ENCODE measurements around the gene SELENOO. TPM values are rescaled to one million over a fixed set of nuclear protein-coding genes. Genes with fewer than 3 reads are reported as not detected.

SELENOO gene
- total RNA-seq, 2 experiments from 2014 or later = 27.9 to 33.3 TPM

- Mint-ChIP-seq H3K4me3 (no peak overlapping the region), H3K9me3 (no peaks in the 10 kb centered on the region)
- DNase-seq = peak; percentile 25
Measured at GRCh38 chr22:50176850-50177536, 23.8 kb upstream of the SELENOO start.

GRCh38 chr22:50177537-50178470 is 23.0 kb upstream of the SELENOO start:
- no peaks in the 10 kb centered on the region for H3K36me3 Mint-ChIP-seq
- peaks cover 3% of the 10 kb centered on the region for H3K27me3 Mint-ChIP-seq
- POLR2A ChIA-PET = no interaction called here
- no peak overlapping the region for H3K4me3 Mint-ChIP-seq
- peaks cover 3% of the 10 kb centered on the region for H3K4me1 Mint-ChIP-seq
- H3K9me3 Mint-ChIP-seq = no peaks in the 10 kb centered on the region
- H3K27ac Mint-ChIP-seq = no peak overlapping the region
- no peak for ATAC-seq (ENCODE audit: low read depth)
- no peak for DNase-seq

More at GRCh38 chr22:50176850-50177536, 23.8 kb upstream of the SELENOO start:
- ATAC-seq (ENCODE audit: low read depth) = no peak
- Mint-ChIP-seq H3K4me1 (peaks cover 3% of the 10 kb centered on the region), H3K36me3 (no peaks in the 10 kb centered on the region), H3K27me3 (peaks cover 10% of the 10 kb centered on the region), H3K27ac (no peak overlapping the region)
- POLR2A ChIA-PET = no interaction called here

GRCh38 chr22:50178471-50178864 is 22.3 kb upstream of the SELENOO start:
- H3K27me3 Mint-ChIP-seq = no peaks in the 10 kb centered on the region
- peak; percentile 30 for DNase-seq

GRCh38 chr22:50178871-50179869 is 21.6 kb upstream of the SELENOO start:
- no peak for ATAC-seq (ENCODE audit: low read depth)

More at GRCh38 chr22:50178471-50178864, 22.3 kb upstream of the SELENOO start:
- H3K36me3 Mint-ChIP-seq = no peaks in the 10 kb centered on the region
- H3K4me3 Mint-ChIP-seq = no peak overlapping the region
- H3K4me1 Mint-ChIP-seq = peaks cover 3% of the 10 kb centered on the region
- no peak overlapping the region for H3K27ac Mint-ChIP-seq
- ATAC-seq (ENCODE audit: low read depth) = no peak
- POLR2A ChIA-PET = no interaction called here
- H3K9me3 Mint-ChIP-seq = no peaks in the 10 kb centered on the region

GRCh38 chr22:50179937-50180726 is 20.7 kb upstream of the SELENOO start:
- POLR2A ChIA-PET = no interaction called here
- H3K4me1 Mint-ChIP-seq = peaks cover 4% of the 10 kb centered on the region

More at GRCh38 chr22:50178871-50179869, 21.6 kb upstream of the SELENOO start:
- no peak overlapping the region for H3K27ac Mint-ChIP-seq
- peaks cover 3% of the 10 kb centered on the region for H3K4me1 Mint-ChIP-seq
- H3K27me3 Mint-ChIP-seq = no peaks in the 10 kb centered on the region
- H3K36me3 Mint-ChIP-seq = no peaks in the 10 kb centered on the region
- no peaks in the 10 kb centered on the region for H3K9me3 Mint-ChIP-seq
- no peak overlapping the region for H3K4me3 Mint-ChIP-seq
- DNase-seq = peak; percentile 30
- POLR2A ChIA-PET = no interaction called here

GRCh38 chr22:50180727-50181521 is 19.9 kb upstream of the SELENOO start:
- Mint-ChIP-seq H3K27me3 (no peaks in the 10 kb centered on the region), H3K9me3 (no peaks in the 10 kb centered on the region), H3K4me1 (peaks cover 6% of the 10 kb centered on the region), H3K27ac (no peak overlapping the region), H3K36me3 (no peaks in the 10 kb centered on the region), H3K4me3 (no peak overlapping the region)
- DNase-seq (peak; percentile 31), ATAC-seq (ENCODE audit: low read depth) (no peak)
- POLR2A ChIA-PET = no interaction called here

More at GRCh38 chr22:50179937-50180726, 20.7 kb upstream of the SELENOO start:
- Mint-ChIP-seq H3K36me3 (no peaks in the 10 kb centered on the region), H3K4me3 (no peak overlapping the region), H3K27ac (no peak overlapping the region), H3K27me3 (no peaks in the 10 kb centered on the region), H3K9me3 (no peaks in the 10 kb centered on the region)
- DNase-seq (peak; percentile 29), ATAC-seq (ENCODE audit: low read depth) (no peak)

GRCh38 chr22:50182176-50183081 is 18.4 kb upstream of the SELENOO start:
- Mint-ChIP-seq H3K4me1 (peaks cover 10% of the 10 kb centered on the region), H3K27me3 (no peaks in the 10 kb centered on the region), H3K9me3 (no peaks in the 10 kb centered on the region), H3K4me3 (no peak overlapping the region), H3K27ac (no peak overlapping the region), H3K36me3 (peaks cover 1% of the 10 kb centered on the region)
- POLR2A ChIA-PET = no interaction called here
- DNase-seq = peak; percentile 38
- ATAC-seq (ENCODE audit: low read depth) = no peak

GRCh38 chr22:50183141-50183971 is 17.5 kb upstream of the SELENOO start:
- H3K4me3 Mint-ChIP-seq = peak overlapping the region; percentile 19
- POLR2A ChIA-PET = no interaction called here
- peak; percentile 29 for DNase-seq

GRCh38 chr22:50184004-50184901 is 16.6 kb upstream of the SELENOO start:
- Mint-ChIP-seq H3K4me1 (peaks cover 16% of the 10 kb centered on the region), H3K27ac (no peak overlapping the region), H3K4me3 (peak overlapping the region; percentile 77), H3K27me3 (no peaks in the 10 kb centered on the region), H3K9me3 (no peaks in the 10 kb centered on the region), H3K36me3 (peaks cover 2% of the 10 kb centered on the region)
- ATAC-seq (ENCODE audit: low read depth) (no peak), DNase-seq (no peak)
- POLR2A ChIA-PET = no interaction called here

More at GRCh38 chr22:50183141-50183971, 17.5 kb upstream of the SELENOO start:
- Mint-ChIP-seq H3K36me3 (peaks cover 2% of the 10 kb centered on the region), H3K9me3 (no peaks in the 10 kb centered on the region), H3K27me3 (no peaks in the 10 kb centered on the region), H3K27ac (no peak overlapping the region), H3K4me1 (peaks cover 14% of the 10 kb centered on the region)
- ATAC-seq (ENCODE audit: low read depth) = no peak

GRCh38 chr22:50184902-50185374 is 15.9 kb upstream of the SELENOO start:
- Mint-ChIP-seq H3K27ac (no peak overlapping the region), H3K4me3 (peak overlapping the region; percentile 77), H3K9me3 (no peaks in the 10 kb centered on the region), H3K36me3 (peaks cover 2% of the 10 kb centered on the region), H3K4me1 (peaks cover 18% of the 10 kb centered on the region), H3K27me3 (no peaks in the 10 kb centered on the region)
- DNase-seq (no peak), ATAC-seq (ENCODE audit: low read depth) (no peak)
- POLR2A ChIA-PET = no interaction called here
